ENCODE measurements around the gene GCSH. TPM values are rescaled to one million over a fixed set of nuclear protein-coding genes. Genes with fewer than 3 reads are reported as not detected.
A peak's percentile ranks its signal among the peaks of the same experiment; 100 is the strongest.

GCSH gene
- total RNA-seq, 1 experiment from 2014 or later, result 36.6 TPM

DNA sequence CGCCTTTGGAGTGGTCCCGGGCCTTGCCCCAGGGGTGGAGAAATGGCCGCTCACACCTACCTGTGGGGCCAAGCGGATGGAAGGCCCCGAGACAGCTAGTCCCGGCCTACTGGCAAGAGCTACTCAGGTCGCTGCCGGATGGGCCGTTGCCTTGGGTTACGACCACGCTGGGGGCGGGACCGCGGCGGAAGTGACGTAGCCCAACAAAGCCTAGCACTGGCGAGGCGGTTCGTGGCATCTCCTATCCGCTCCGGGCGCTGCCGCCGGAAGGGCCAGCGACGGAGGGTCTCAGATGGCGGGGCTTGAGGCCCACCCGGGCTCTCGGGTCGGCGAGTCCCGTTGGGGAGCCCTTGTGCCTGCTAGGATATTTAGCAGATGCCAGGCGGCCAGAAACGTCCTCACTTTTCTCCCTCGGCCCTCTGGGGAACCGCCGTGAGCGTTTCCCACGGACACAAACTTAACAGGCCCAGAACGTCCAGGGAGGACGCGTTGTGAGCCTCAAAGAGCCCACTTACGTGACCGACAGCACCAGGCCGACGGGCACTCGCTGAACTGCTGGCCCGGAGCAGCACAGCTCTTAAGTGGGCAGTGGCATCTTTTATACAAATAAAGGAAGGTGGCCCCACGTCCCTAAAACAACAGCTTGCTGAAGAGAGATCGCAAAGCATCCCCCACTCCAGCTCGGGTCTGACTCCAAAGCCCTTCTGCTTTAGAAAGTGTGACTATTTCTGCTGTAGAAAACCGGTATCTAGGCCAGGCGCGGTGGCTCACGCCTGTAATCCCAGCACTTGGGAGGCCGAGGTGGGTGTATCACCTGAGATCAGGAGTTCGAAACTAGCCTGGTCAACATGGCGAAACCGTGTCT is 18.9 kb downstream of the GCSH start, which contains the start of gene C16orf46:
Gene C16orf46 (minus strand): TSS at position 163 of the 865 bp plus-strand sequence. CDS start 13,283 bp downstream, outside the sequence.
- ChIA-PET POLR2A (interaction anchor here (0.6 to 1.0 kb wide), 3 partner anchors 9 to 125 kb away, joined by 3 read pairs; no protein-coding TSS in a partner anchor), CTCF (interaction anchor here (0.6 to 1.0 kb wide), 2 partner anchors 73 to 658 kb away, joined by 3 read pairs; no protein-coding TSS in a partner anchor)
- TF ChIP-seq TCF7L2 (IDR thresholded peaks at IDR 0.05; ENCODE audit: low read depth, low read length) (no peak; the same call in 1 of the 2 replicates), SIN3A (IDR thresholded peaks at IDR 0.05; ENCODE audit: borderline replicate concordance, insufficient read depth, low read depth, low read length) (peak; percentile 91), POLR2AphosphoS5 (IDR thresholded peaks at IDR 0.05; ENCODE audit: low read depth, low read length) (peak; percentile 68; the same call in 1 of the 2 replicates)
- TF ChIP-seq, protein P1, sequence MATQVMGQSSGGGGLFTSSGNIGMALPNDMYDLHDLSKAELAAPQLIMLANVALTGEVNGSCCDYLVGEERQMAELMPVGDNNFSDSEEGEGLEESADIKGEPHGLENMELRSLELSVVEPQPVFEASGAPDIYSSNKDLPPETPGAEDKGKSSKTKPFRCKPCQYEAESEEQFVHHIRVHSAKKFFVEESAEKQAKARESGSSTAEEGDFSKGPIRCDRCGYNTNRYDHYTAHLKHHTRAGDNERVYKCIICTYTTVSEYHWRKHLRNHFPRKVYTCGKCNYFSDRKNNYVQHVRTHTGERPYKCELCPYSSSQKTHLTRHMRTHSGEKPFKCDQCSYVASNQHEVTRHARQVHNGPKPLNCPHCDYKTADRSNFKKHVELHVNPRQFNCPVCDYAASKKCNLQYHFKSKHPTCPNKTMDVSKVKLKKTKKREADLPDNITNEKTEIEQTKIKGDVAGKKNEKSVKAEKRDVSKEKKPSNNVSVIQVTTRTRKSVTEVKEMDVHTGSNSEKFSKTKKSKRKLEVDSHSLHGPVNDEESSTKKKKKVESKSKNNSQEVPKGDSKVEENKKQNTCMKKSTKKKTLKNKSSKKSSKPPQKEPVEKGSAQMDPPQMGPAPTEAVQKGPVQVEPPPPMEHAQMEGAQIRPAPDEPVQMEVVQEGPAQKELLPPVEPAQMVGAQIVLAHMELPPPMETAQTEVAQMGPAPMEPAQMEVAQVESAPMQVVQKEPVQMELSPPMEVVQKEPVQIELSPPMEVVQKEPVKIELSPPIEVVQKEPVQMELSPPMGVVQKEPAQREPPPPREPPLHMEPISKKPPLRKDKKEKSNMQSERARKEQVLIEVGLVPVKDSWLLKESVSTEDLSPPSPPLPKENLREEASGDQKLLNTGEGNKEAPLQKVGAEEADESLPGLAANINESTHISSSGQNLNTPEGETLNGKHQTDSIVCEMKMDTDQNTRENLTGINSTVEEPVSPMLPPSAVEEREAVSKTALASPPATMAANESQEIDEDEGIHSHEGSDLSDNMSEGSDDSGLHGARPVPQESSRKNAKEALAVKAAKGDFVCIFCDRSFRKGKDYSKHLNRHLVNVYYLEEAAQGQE (IDR thresholded peaks at IDR 0.05; ENCODE audit: insufficient read depth in 1 of 2, low read depth in 2 of 2, low read length in 1 of 2), result no peak
- TF ChIP-seq, protein P2, sequence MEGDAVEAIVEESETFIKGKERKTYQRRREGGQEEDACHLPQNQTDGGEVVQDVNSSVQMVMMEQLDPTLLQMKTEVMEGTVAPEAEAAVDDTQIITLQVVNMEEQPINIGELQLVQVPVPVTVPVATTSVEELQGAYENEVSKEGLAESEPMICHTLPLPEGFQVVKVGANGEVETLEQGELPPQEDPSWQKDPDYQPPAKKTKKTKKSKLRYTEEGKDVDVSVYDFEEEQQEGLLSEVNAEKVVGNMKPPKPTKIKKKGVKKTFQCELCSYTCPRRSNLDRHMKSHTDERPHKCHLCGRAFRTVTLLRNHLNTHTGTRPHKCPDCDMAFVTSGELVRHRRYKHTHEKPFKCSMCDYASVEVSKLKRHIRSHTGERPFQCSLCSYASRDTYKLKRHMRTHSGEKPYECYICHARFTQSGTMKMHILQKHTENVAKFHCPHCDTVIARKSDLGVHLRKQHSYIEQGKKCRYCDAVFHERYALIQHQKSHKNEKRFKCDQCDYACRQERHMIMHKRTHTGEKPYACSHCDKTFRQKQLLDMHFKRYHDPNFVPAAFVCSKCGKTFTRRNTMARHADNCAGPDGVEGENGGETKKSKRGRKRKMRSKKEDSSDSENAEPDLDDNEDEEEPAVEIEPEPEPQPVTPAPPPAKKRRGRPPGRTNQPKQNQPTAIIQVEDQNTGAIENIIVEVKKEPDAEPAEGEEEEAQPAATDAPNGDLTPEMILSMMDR (IDR thresholded peaks at IDR 0.05), result no peak
- Histone ChIP-seq H3K27me3 (ENCODE audit: control insufficient read depth, insufficient read depth, low read length) (no peaks in the 10 kb centered on the region), H3K9me3 (ENCODE audit: control insufficient read depth, insufficient read depth, low read depth, low read length) (no peaks in the 10 kb centered on the region), H3K4me1 (ENCODE audit: control insufficient read depth, insufficient read depth, low read length) (no peaks in the 10 kb centered on the region; the same call in 1 of the 2 replicates), H3K36me3 (ENCODE audit: control insufficient read depth, insufficient read depth, low read length) (no peaks in the 10 kb centered on the region; the same call in 1 of the 2 replicates), H3K4me3 (ENCODE audit: low read depth in 2 of 2, low read length in 2 of 2) (peak within 1 kb of the TSS; percentile 65 to 79), H3K27ac (ENCODE audit: low read length) (peak within 1 kb of the TSS; percentile 92)
- TSS peak; percentile 92 for BruUV-seq (replicated peaks)
- in situ Hi-C loops (cut with HindIII; ENCODE audit: low pct_unique_long_range_greater_than_20kb, low sequenced_read_pairs) (no loop called here), intact Hi-C loops (cut with micrococcal nuclease; ENCODE audit: unreplicated experiment) (no loop called here)
- ATAC-seq, result peak; percentile 98
- peak; percentile 78 for DNase-seq (ENCODE audit: low read depth, low spot score)

DNA sequence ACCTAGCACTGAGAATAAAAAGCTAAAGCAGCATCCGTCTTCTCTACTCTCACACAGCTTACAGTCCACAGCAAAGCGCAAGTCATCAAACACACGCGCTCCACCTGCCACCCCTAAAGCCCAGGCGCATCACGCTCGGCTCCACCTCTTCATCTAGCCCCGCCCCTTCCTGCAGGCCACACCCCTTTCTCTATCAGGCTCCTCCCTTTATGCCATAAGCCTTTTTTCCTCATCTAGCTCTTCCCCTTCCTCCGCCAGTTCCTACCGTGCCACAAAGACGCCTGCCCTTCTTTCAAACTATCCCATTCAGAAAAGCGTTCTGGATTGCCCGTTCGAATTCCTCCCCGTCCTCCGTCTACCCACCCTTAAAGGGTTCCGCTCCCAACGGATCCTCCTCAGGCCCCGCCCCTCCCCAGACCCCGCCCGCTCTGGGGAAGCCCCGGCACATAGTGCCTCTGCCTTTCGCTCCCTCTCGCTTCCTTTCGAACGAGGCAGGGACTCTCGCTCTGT is 19.6 kb downstream of the GCSH start:
- H3K27me3 ChIP-seq (ENCODE audit: control insufficient read depth, insufficient read depth, low read length), result no peaks in the 10 kb centered on the region
- ATAC-seq (peak; percentile 95), DNase-seq (ENCODE audit: low read depth, low spot score) (peak; percentile 75)
- ChIA-PET CTCF (interaction anchor here (0.6 kb wide), 1 partner anchor 72 kb away, joined by 3 read pairs; no protein-coding TSS in a partner anchor), POLR2A (interaction anchor here (0.6 to 1.0 kb wide), 4 partner anchors 10 to 196 kb away, joined by 3 to 9 read pairs (median 3); no protein-coding TSS in a partner anchor)
- H3K4me3 ChIP-seq (ENCODE audit: low read depth in 2 of 2, low read length in 2 of 2), result peak overlapping the region; percentile 65 to 79
- no peaks in the 10 kb centered on the region; the same call in 1 of the 2 replicates for H3K4me1 ChIP-seq (ENCODE audit: control insufficient read depth, insufficient read depth, low read length)
- no peaks in the 10 kb centered on the region; the same call in 1 of the 2 replicates for H3K36me3 ChIP-seq (ENCODE audit: control insufficient read depth, insufficient read depth, low read length)
- BruUV-seq (replicated peaks), result no TSS peak
- intact Hi-C loops (cut with micrococcal nuclease; ENCODE audit: unreplicated experiment) (no loop called here), in situ Hi-C loops (cut with HindIII; ENCODE audit: low pct_unique_long_range_greater_than_20kb, low sequenced_read_pairs) (no loop called here)
- no peaks in the 10 kb centered on the region for H3K9me3 ChIP-seq (ENCODE audit: control insufficient read depth, insufficient read depth, low read depth, low read length)
- TF ChIP-seq, protein P2 (IDR thresholded peaks at IDR 0.05), result no peak
- TF ChIP-seq POLR2AphosphoS5 (IDR thresholded peaks at IDR 0.05; ENCODE audit: low read depth, low read length), result no peak
- no peak for TF ChIP-seq SIN3A (IDR thresholded peaks at IDR 0.05; ENCODE audit: borderline replicate concordance, insufficient read depth, low read depth, low read length)
- TF ChIP-seq, protein P1 (IDR thresholded peaks at IDR 0.05; ENCODE audit: insufficient read depth in 1 of 2, low read depth in 2 of 2, low read length in 1 of 2), result no peak
- no peak for TF ChIP-seq TCF7L2 (IDR thresholded peaks at IDR 0.05; ENCODE audit: low read depth, low read length)
- H3K27ac ChIP-seq (ENCODE audit: low read length), result peak overlapping the region; percentile 92
